Rectal smooth muscle tissue (tissue), 1 donor: ENCODE data around the gene CXCL9.
A peak's percentile ranks its signal among the peaks of the same experiment; 100 is the strongest.

Source experiments
- H3K27ac ChIP-seq: one replicate; pipeline ENCODE4 v1.7.0; 2013; ENCODE audit warnings: low read depth, low read length, inconsistent platforms
- H3K27me3 ChIP-seq: one replicate; pipeline ENCODE4 v1.7.0; 2013; ENCODE audit warnings: low read length; ENCODE audit not compliant: control insufficient read depth, insufficient read depth
- H3K36me3 ChIP-seq: one replicate; pipeline ENCODE4 v1.7.0; 2013; ENCODE audit warnings: low read length; ENCODE audit not compliant: control insufficient read depth, insufficient read depth
- H3K4me1 ChIP-seq: one replicate; pipeline ENCODE4 v1.7.0; 2013; ENCODE audit warnings: low read length; ENCODE audit not compliant: control insufficient read depth, insufficient read depth
- H3K4me3 ChIP-seq: one replicate; pipeline ENCODE4 v1.7.0; 2013; ENCODE audit warnings: low read length
- H3K9ac ChIP-seq: one replicate; pipeline ENCODE4 v1.7.0; 2013; ENCODE audit warnings: low read length

Gene CXCL9

GRCh38 chr4:76029300-76029699, 22.0 kb upstream of the CXCL9 start:
- no peaks in the 10 kb centered on the region for H3K27me3 ChIP-seq

GRCh38 chr4:76028350-76028765, 21.0 kb upstream of the CXCL9 start:
- H3K27ac ChIP-seq = no peak overlapping the region
- H3K4me1 ChIP-seq = no peaks in the 10 kb centered on the region
- H3K4me3 ChIP-seq = peak overlapping the region; percentile 45
- no peaks in the 10 kb centered on the region for H3K27me3 ChIP-seq
- H3K36me3 ChIP-seq = no peaks in the 10 kb centered on the region
- no peak overlapping the region for H3K9ac ChIP-seq

More at GRCh38 chr4:76029300-76029699, 22.0 kb upstream of the CXCL9 start:
- Histone ChIP-seq H3K4me3 (no peak overlapping the region), H3K4me1 (no peaks in the 10 kb centered on the region), H3K9ac (no peak overlapping the region), H3K36me3 (no peaks in the 10 kb centered on the region), H3K27ac (no peak overlapping the region)

GRCh38 chr4:76024065-76024464, 16.8 kb upstream of the CXCL9 start:
- H3K27ac ChIP-seq = no peak overlapping the region
- H3K27me3 ChIP-seq = no peaks in the 10 kb centered on the region
- no peaks in the 10 kb centered on the region for H3K4me1 ChIP-seq
- no peak overlapping the region for H3K4me3 ChIP-seq
- no peaks in the 10 kb centered on the region for H3K36me3 ChIP-seq
- H3K9ac ChIP-seq = no peak overlapping the region

- Histone ChIP-seq H3K4me1 (no peaks in the 10 kb centered on the region), H3K27me3 (no peaks in the 10 kb centered on the region), H3K9ac (no peak within 1 kb of the TSS), H3K36me3 (no peaks in the 10 kb centered on the region), H3K4me3 (no peak within 1 kb of the TSS), H3K27ac (no peak within 1 kb of the TSS)
Measured at GRCh38 chr4:76023389-76023788, 16.1 kb upstream of the CXCL9 start, which contains the start of gene CXCL10. Gene CXCL10 (minus strand): TSS chr4:76023497. CDS start chr4:76023431, 66 bp downstream.

- Histone ChIP-seq H3K9ac (no peak overlapping the region), H3K36me3 (no peaks in the 10 kb centered on the region), H3K27me3 (no peaks in the 10 kb centered on the region), H3K4me3 (no peak overlapping the region), H3K27ac (no peak overlapping the region), H3K4me1 (no peaks in the 10 kb centered on the region)
Measured at GRCh38 chr4:76022677-76023076, 15.4 kb upstream of the CXCL9 start.

GRCh38 chr4:76022031-76022430, 14.7 kb upstream of the CXCL9 start:
- no peak overlapping the region for H3K9ac ChIP-seq
- H3K4me3 ChIP-seq = no peak overlapping the region
- no peaks in the 10 kb centered on the region for H3K4me1 ChIP-seq
- no peaks in the 10 kb centered on the region for H3K27me3 ChIP-seq
- no peaks in the 10 kb centered on the region for H3K36me3 ChIP-seq
- H3K27ac ChIP-seq = no peak overlapping the region

GRCh38 chr4:76017056-76017686, 9.9 kb upstream of the CXCL9 start:
- H3K27ac ChIP-seq = no peak overlapping the region
- H3K36me3 ChIP-seq = no peaks in the 10 kb centered on the region
- no peaks in the 10 kb centered on the region for H3K27me3 ChIP-seq
- no peak overlapping the region for H3K4me3 ChIP-seq
- no peak overlapping the region for H3K9ac ChIP-seq
- H3K4me1 ChIP-seq = peaks cover 5% of the 10 kb centered on the region

- no peaks in the 10 kb centered on the region for H3K36me3 ChIP-seq
- H3K27me3 ChIP-seq = no peaks in the 10 kb centered on the region
- peaks cover 8% of the 10 kb centered on the region for H3K4me1 ChIP-seq
- no peak overlapping the region for H3K4me3 ChIP-seq
- H3K9ac ChIP-seq = no peak overlapping the region
- H3K27ac ChIP-seq = no peak overlapping the region
Measured at GRCh38 chr4:76016393-76016792, 9.1 kb upstream of the CXCL9 start.

- no peak overlapping the region for H3K9ac ChIP-seq
- H3K36me3 ChIP-seq = no peaks in the 10 kb centered on the region
- no peak overlapping the region for H3K4me3 ChIP-seq
- no peaks in the 10 kb centered on the region for H3K27me3 ChIP-seq
- no peak overlapping the region for H3K27ac ChIP-seq
- peaks cover 8% of the 10 kb centered on the region for H3K4me1 ChIP-seq
Measured at GRCh38 chr4:76013540-76013939, 6.2 kb upstream of the CXCL9 start.

- Histone ChIP-seq H3K9ac (no peak overlapping the region), H3K4me3 (no peak overlapping the region)
Measured at GRCh38 chr4:76012388-76012801, 5.1 kb upstream of the CXCL9 start.

GRCh38 chr4:76011700-76012387, 4.5 kb upstream of the CXCL9 start:
- Histone ChIP-seq H3K27me3 (no peaks in the 10 kb centered on the region), H3K36me3 (no peaks in the 10 kb centered on the region), H3K4me3 (peak overlapping the region; percentile 26), H3K4me1 (peaks cover 8% of the 10 kb centered on the region), H3K9ac (no peak overlapping the region), H3K27ac (peak overlapping the region; percentile 57)

More at GRCh38 chr4:76012388-76012801, 5.1 kb upstream of the CXCL9 start:
- H3K36me3 ChIP-seq = no peaks in the 10 kb centered on the region
- no peaks in the 10 kb centered on the region for H3K27me3 ChIP-seq
- peaks cover 8% of the 10 kb centered on the region for H3K4me1 ChIP-seq
- peak overlapping the region; percentile 57 for H3K27ac ChIP-seq

- Histone ChIP-seq H3K36me3 (no peaks in the 10 kb centered on the region), H3K27ac (peak overlapping the region; percentile 57), H3K4me3 (no peak overlapping the region), H3K27me3 (no peaks in the 10 kb centered on the region), H3K9ac (no peak overlapping the region), H3K4me1 (peaks cover 8% of the 10 kb centered on the region)
Measured at GRCh38 chr4:76011018-76011670, 3.8 kb upstream of the CXCL9 start.
